HEK293 (cell line): Measurements from ENCODE around the gene WWOX.
A peak's percentile ranks its signal among the peaks of the same experiment; 100 is the strongest.

Source experiments
- CTCF ChIA-PET: fragments of 350-600 bp; formaldehyde crosslinking; extraction: SDS; loops from one replicate; lab custom pipeline; 2021; ENCODE audit warnings: antibody characterized with exemption; lab: Yijun Ruan, JAX
- POLR2A ChIA-PET: fragments of 300-600 bp; formaldehyde crosslinking; extraction: SDS; loops from one replicate; lab custom pipeline; 2020; ENCODE audit warnings: antibody characterized with exemption, inconsistent platforms; lab: Yijun Ruan, JAX
- H3K27ac ChIP-seq: fragments of 200-500 bp; sonication (Bioruptor generic); 2 replicates; pipeline ENCODE4 v1.5.1; 2014; ENCODE audit warnings: low read depth, low read length, control low read depth, inconsistent platforms; ENCODE audit errors: extremely low read depth
- H3K36me3 ChIP-seq, 2 experiments: fragments of 200-500 bp in 1 of 2; sonication (Bioruptor generic) in 1 of 2; 1 replicate in 1 of 2; 2 replicates in 1 of 2; pipeline ENCODE4 v1.5.1; 2014 to 2017; ENCODE audit warnings: inconsistent platforms in 2 of 2, low read length in 2 of 2; ENCODE audit not compliant: control insufficient read depth in 2 of 2, insufficient read depth in 1 of 2
- H3K4me1 ChIP-seq: fragments of 200-500 bp; sonication (Bioruptor generic); 2 replicates; pipeline ENCODE4 v1.5.1; 2014; ENCODE audit warnings: mild to moderate bottlenecking, low read length, inconsistent platforms; ENCODE audit not compliant: control insufficient read depth, insufficient read depth
- H3K4me3 ChIP-seq: 2 replicates; pipeline ENCODE4 v1.5.1; 2011; ENCODE audit warnings: low read depth, mild to moderate bottlenecking, control low read depth, low read length, moderate library complexity
- H3K9me3 ChIP-seq: fragments of 200-500 bp; sonication (Bioruptor generic); 2 replicates; pipeline ENCODE4 v1.5.1; 2014; ENCODE audit warnings: low read depth, low read length, inconsistent platforms; ENCODE audit not compliant: control insufficient read depth, insufficient read depth
- BCL11A ChIP-seq: fragments of 450-650 bp; formaldehyde crosslinking; IDR thresholded peaks from 2 replicates; pipeline ENCODE4 v1.5.1; 2016; ENCODE audit warnings: low read depth, missing biosample characterization, missing genetic modification characterization
- GLIS1 ChIP-seq: fragments of 450-650 bp; formaldehyde crosslinking; IDR thresholded peaks from 2 replicates; pipeline ENCODE4 v1.5.1; 2016; ENCODE audit warnings: missing biosample characterization, missing genetic modification characterization
- KLF1 ChIP-seq: fragments of 450-650 bp; formaldehyde crosslinking; IDR thresholded peaks from 2 replicates; pipeline ENCODE4 v1.5.1; 2016; ENCODE audit warnings: missing biosample characterization, missing genetic modification characterization
- PATZ1 ChIP-seq: fragments of 450-650 bp; formaldehyde crosslinking; IDR thresholded peaks from 2 replicates; pipeline ENCODE4 v1.5.1; 2016; ENCODE audit warnings: missing biosample characterization, missing genetic modification characterization
- RBAK ChIP-seq: fragments of 450-650 bp; formaldehyde crosslinking; IDR thresholded peaks from 2 replicates; pipeline ENCODE4 v1.5.1; 2016; ENCODE audit warnings: missing biosample characterization, missing genetic modification characterization
- SALL2 ChIP-seq: fragments of 450-650 bp; formaldehyde crosslinking; IDR thresholded peaks from 2 replicates; pipeline ENCODE4 v1.5.0; 2017; ENCODE audit warnings: missing biosample characterization, mild to moderate bottlenecking, missing genetic modification characterization, borderline replicate concordance
- SP7 ChIP-seq: fragments of 450-650 bp; formaldehyde crosslinking; IDR thresholded peaks from 2 replicates; pipeline ENCODE4 v1.5.1; 2016; ENCODE audit warnings: missing biosample characterization, missing genetic modification characterization
- ZBTB11 ChIP-seq: fragments of 450-650 bp; formaldehyde crosslinking; conservative IDR thresholded peaks from 2 replicates; pipeline ENCODE4 v1.5.1; 2016; ENCODE audit warnings: low read depth, missing biosample characterization, missing genetic modification characterization
- ZFP41 ChIP-seq: fragments of 450-650 bp; formaldehyde crosslinking; IDR thresholded peaks from 2 replicates; pipeline ENCODE4 v1.5.1; 2016; ENCODE audit warnings: missing biosample characterization, missing genetic modification characterization, borderline replicate concordance
- ZNF148 ChIP-seq: fragments of 450-650 bp; formaldehyde crosslinking; IDR thresholded peaks from 2 replicates; pipeline ENCODE4 v1.5.0; 2017; ENCODE audit warnings: missing biosample characterization, missing genetic modification characterization, borderline replicate concordance
- ZNF19 ChIP-seq: fragments of 450-650 bp; formaldehyde crosslinking; IDR thresholded peaks from 2 replicates; pipeline ENCODE4; 2016; ENCODE audit warnings: missing biosample characterization, missing genetic modification characterization, low read depth
- ZNF239 ChIP-seq: fragments of 450-650 bp; formaldehyde crosslinking; IDR thresholded peaks from 2 replicates; pipeline ENCODE4 v1.5.1; 2016; ENCODE audit warnings: missing biosample characterization, missing genetic modification characterization
- ZNF280D ChIP-seq: fragments of 450-650 bp; formaldehyde crosslinking; IDR thresholded peaks from 2 replicates; pipeline ENCODE4 v1.5.1; 2016; ENCODE audit warnings: missing biosample characterization, missing genetic modification characterization
- ZNF37A ChIP-seq: fragments of 450-650 bp; IDR thresholded peaks from 2 replicates; pipeline ENCODE4 v1.5.1; 2018; ENCODE audit warnings: missing biosample characterization, missing genetic modification characterization
- ZNF394 ChIP-seq: fragments of 450-650 bp; formaldehyde crosslinking; IDR thresholded peaks from 2 replicates; pipeline ENCODE4 v1.5.1; 2016; ENCODE audit warnings: missing biosample characterization, missing genetic modification characterization, mild to moderate bottlenecking, moderate library complexity, borderline replicate concordance
- ZNF449 ChIP-seq: fragments of 450-650 bp; formaldehyde crosslinking; IDR thresholded peaks from 2 replicates; pipeline ENCODE4 v1.5.1; 2017; ENCODE audit warnings: missing biosample characterization, mild to moderate bottlenecking, missing genetic modification characterization, moderate library complexity
- ZNF510 ChIP-seq: fragments of 450-650 bp; formaldehyde crosslinking; IDR thresholded peaks from 2 replicates; pipeline ENCODE4 v1.5.1; 2018; ENCODE audit warnings: mild to moderate bottlenecking, missing genetic modification characterization, missing biosample characterization; ENCODE audit not compliant: insufficient replicate concordance
- ZNF580 ChIP-seq: fragments of 450-650 bp; formaldehyde crosslinking; IDR thresholded peaks from 2 replicates; pipeline ENCODE4 v1.5.1; 2016; ENCODE audit warnings: missing biosample characterization, missing genetic modification characterization
- ZNF621 ChIP-seq: fragments of 450-650 bp; formaldehyde crosslinking; IDR thresholded peaks from 2 replicates; pipeline ENCODE4 v1.5.1; 2017; ENCODE audit warnings: missing biosample characterization, missing genetic modification characterization
- ZNF791 ChIP-seq: fragments of 450-650 bp; formaldehyde crosslinking; IDR thresholded peaks from 2 replicates; pipeline ENCODE4 v1.5.1; 2016; ENCODE audit warnings: missing biosample characterization, missing genetic modification characterization
- ZNF843 ChIP-seq: fragments of 450-650 bp; formaldehyde crosslinking; IDR thresholded peaks from 2 replicates; pipeline ENCODE4 v1.5.1; 2016; ENCODE audit warnings: missing biosample characterization, missing genetic modification characterization
- ZSCAN23 ChIP-seq: fragments of 450-650 bp; formaldehyde crosslinking; IDR thresholded peaks from 2 replicates; pipeline ENCODE4 v1.5.1; 2016; ENCODE audit warnings: missing biosample characterization, missing genetic modification characterization
- ZXDB ChIP-seq: fragments of 450-650 bp; formaldehyde crosslinking; IDR thresholded peaks from 2 replicates; pipeline ENCODE4 v1.5.1; 2016; ENCODE audit warnings: missing biosample characterization, missing genetic modification characterization

Gene WWOX

GRCh38 chr16:79003026-79003609 lies 903.7 kb downstream of the WWOX start:
- POLR2A ChIA-PET, result no interaction called here
- CTCF ChIA-PET, result no interaction called here
- H3K4me3 ChIP-seq, result no peak overlapping the region
- no peak overlapping the region for H3K27ac ChIP-seq
- peaks cover 2% of the 10 kb centered on the region; the same call in 1 of the 2 replicates for H3K4me1 ChIP-seq
- no peaks in the 10 kb centered on the region for H3K36me3 ChIP-seq
- no peaks in the 10 kb centered on the region for H3K9me3 ChIP-seq
- TF ChIP-seq ZSCAN23 (tag by site-specific recombination) (no peak), ZNF449 (tag by site-specific recombination) (no peak), ZNF510 (tag by site-specific recombination) (no peak), ZNF19 (tag by site-specific recombination) (no peak), GLIS1 (tag by site-specific recombination) (no peak), PATZ1 (no peak), ZNF394 (tag by site-specific recombination) (no peak), ZNF148 (tag by site-specific recombination) (no peak), SP7 (tag by site-specific recombination) (peak; percentile 92), KLF1 (no peak), ZNF621 (tag by site-specific recombination) (no peak), ZNF280D (no peak), ZXDB (tag by site-specific recombination) (0 out of 2 replicates have a peak, but pooled peaks have one; percentile 16), SALL2 (tag by site-specific recombination) (no peak), ZNF239 (tag by site-specific recombination) (no peak), ZNF843 (tag by site-specific recombination) (peak; percentile 57; the same call in 1 of the 2 replicates), ZBTB11 (no peak), ZNF37A (no peak), ZFP41 (no peak), RBAK (tag by site-specific recombination) (no peak), ZNF791 (tag by site-specific recombination) (no peak), BCL11A (tag by site-specific recombination) (no peak), ZNF580 (tag by site-specific recombination) (0 out of 2 replicates have a peak, but pooled peaks have one; percentile 23)
